ENCODE measurements around the gene ESPNL. TPM values are rescaled to one million over a fixed set of nuclear protein-coding genes. Genes with fewer than 3 reads are reported as not detected.

The ESPNL gene
- total and polyA plus RNA-seq, 2 of the 4 experiments (the other 2 are of a cell fraction) = 2.0 TPM

DNA sequence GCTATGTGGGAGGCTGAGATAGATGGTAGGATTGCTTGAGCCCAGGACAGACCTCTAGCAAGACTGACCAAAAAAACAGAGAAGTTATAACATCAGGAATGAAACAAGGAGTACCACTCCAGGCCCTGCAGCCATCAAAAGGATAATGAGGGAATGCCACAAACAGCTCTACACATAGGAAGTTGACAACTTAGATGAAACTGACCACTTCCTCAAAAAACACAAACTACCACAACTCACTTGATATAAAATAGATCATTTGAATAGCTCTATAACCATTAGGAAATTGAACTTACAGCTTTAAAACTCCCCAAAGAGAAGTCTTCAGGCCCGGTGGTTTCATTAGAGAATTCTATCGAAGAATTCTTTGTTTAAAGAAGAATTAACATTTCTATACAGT lies 12.9 kb upstream of the ESPNL start:
- H2AK9ac ChIP-seq (replicated peaks; ENCODE audit: low read depth, low read length, poor library complexity) = no peak overlapping the region
- H4K5ac ChIP-seq (ENCODE audit: low read depth, low read length) = no peak overlapping the region
- H4K8ac ChIP-seq (ENCODE audit: low read depth in 2 of 2, low read length in 2 of 2) = no peak overlapping the region
- no peak overlapping the region for H2AFZ ChIP-seq (replicated peaks; ENCODE audit: low read length, poor library complexity)
- H2BK20ac ChIP-seq (ENCODE audit: low read depth, low read length) = no peak overlapping the region
- dilution Hi-C loops (cut with HindIII; ENCODE audit: low sequenced_read_pairs, unreplicated experiment) (no loop called here), intact Hi-C loops (cut with micrococcal nuclease) (no loop called here), in situ Hi-C loops (cut with MboI; ENCODE audit: low sequenced_read_pairs) (no loop called here)
- no peak overlapping the region for H3K4me2 ChIP-seq (ENCODE audit: low read depth, low read length)
- no peak overlapping the region for H2BK120ac ChIP-seq (ENCODE audit: low read depth, low read length)
- H3K27me3 ChIP-seq (ENCODE audit: control insufficient read depth, insufficient read depth, low read length) = no peaks in the 10 kb centered on the region
- H3K9me1 ChIP-seq (ENCODE audit: insufficient read depth, low read length) = peaks cover 3% of the 10 kb centered on the region; the same call in 1 of the 2 replicates
- H2BK15ac ChIP-seq (ENCODE audit: low read depth, low read length) = no peak overlapping the region
- no peak overlapping the region for H3K23ac ChIP-seq (ENCODE audit: low read depth, low read length)
- ATAC-seq (ENCODE audit: low read depth) = no peak
- H3K79me1 ChIP-seq (ENCODE audit: low read depth in 1 of 2, low read length in 2 of 2) = no peaks in the 10 kb centered on the region
- ChIA-PET POLR2A (ENCODE audit: unreplicated experiment) (no interaction called here), CTCF (interaction anchor here (0.7 to 0.9 kb wide), 3 partner anchors 25 to 272 kb away, joined by 3 to 4 read pairs (median 3); no protein-coding TSS in a partner anchor)
- H3K14ac ChIP-seq (replicated peaks; ENCODE audit: low read depth, low read length) = no peak overlapping the region
- H3K4me3 ChIP-seq (ENCODE audit: insufficient read depth, low read depth, low read length) = no peak overlapping the region
- WGBS, 2 experiments (ENCODE audit: extremely low coverage in 2 of 2, insufficient read length in 1 of 2) = no CpG with 5 or more reads among the region's 2 CpGs
- H3K9me3 ChIP-seq (ENCODE audit: control insufficient read depth, insufficient read depth, low read length) = no peaks in the 10 kb centered on the region
- H3K9ac ChIP-seq (ENCODE audit: low read depth, low read length) = no peak overlapping the region
- TF ChIP-seq, protein P1, sequence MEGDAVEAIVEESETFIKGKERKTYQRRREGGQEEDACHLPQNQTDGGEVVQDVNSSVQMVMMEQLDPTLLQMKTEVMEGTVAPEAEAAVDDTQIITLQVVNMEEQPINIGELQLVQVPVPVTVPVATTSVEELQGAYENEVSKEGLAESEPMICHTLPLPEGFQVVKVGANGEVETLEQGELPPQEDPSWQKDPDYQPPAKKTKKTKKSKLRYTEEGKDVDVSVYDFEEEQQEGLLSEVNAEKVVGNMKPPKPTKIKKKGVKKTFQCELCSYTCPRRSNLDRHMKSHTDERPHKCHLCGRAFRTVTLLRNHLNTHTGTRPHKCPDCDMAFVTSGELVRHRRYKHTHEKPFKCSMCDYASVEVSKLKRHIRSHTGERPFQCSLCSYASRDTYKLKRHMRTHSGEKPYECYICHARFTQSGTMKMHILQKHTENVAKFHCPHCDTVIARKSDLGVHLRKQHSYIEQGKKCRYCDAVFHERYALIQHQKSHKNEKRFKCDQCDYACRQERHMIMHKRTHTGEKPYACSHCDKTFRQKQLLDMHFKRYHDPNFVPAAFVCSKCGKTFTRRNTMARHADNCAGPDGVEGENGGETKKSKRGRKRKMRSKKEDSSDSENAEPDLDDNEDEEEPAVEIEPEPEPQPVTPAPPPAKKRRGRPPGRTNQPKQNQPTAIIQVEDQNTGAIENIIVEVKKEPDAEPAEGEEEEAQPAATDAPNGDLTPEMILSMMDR (conservative IDR thresholded peaks at IDR 0.05; ENCODE audit: low read depth, low read length) = no peak
- TF ChIP-seq, protein P2, sequence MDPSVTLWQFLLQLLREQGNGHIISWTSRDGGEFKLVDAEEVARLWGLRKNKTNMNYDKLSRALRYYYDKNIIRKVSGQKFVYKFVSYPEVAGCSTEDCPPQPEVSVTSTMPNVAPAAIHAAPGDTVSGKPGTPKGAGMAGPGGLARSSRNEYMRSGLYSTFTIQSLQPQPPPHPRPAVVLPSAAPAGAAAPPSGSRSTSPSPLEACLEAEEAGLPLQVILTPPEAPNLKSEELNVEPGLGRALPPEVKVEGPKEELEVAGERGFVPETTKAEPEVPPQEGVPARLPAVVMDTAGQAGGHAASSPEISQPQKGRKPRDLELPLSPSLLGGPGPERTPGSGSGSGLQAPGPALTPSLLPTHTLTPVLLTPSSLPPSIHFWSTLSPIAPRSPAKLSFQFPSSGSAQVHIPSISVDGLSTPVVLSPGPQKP (IDR thresholded peaks at IDR 0.05; ENCODE audit: borderline replicate concordance, low read depth, low read length) = no peak
- TF ChIP-seq USF2 (IDR thresholded peaks at IDR 0.05; ENCODE audit: low read depth, low read length) (no peak), CEBPB (IDR thresholded peaks at IDR 0.05; ENCODE audit: low read depth, low read length) (no peak), SMC3 (IDR thresholded peaks at IDR 0.05; ENCODE audit: low read depth, low read length) (no peak), NFE2L2 (IDR thresholded peaks at IDR 0.05; ENCODE audit: low read depth, low read length) (no peak), MAFK (IDR thresholded peaks at IDR 0.05; ENCODE audit: low read depth, low read length) (no peak), MAZ (IDR thresholded peaks at IDR 0.05; ENCODE audit: borderline replicate concordance, low read depth, low read length) (no peak), FOS (IDR thresholded peaks at IDR 0.05; ENCODE audit: low read depth, low read length) (no peak), CHD1 (IDR thresholded peaks at IDR 0.05; ENCODE audit: low read depth, low read length) (no peak), RFX5 (IDR thresholded peaks at IDR 0.05; ENCODE audit: low read depth, low read length) (no peak), MXI1 (IDR thresholded peaks at IDR 0.05; ENCODE audit: borderline replicate concordance, low read depth, low read length) (no peak), RAD21 (IDR thresholded peaks at IDR 0.05; ENCODE audit: low read length) (no peak), POLR2A (IDR thresholded peaks at IDR 0.05; ENCODE audit: low read depth, low read length) (no peak), RCOR1 (IDR thresholded peaks at IDR 0.05; ENCODE audit: insufficient replicate concordance, low read length) (no peak), BHLHE40 (IDR thresholded peaks at IDR 0.05; ENCODE audit: low read depth, low read length) (no peak)
- no peaks in the 10 kb centered on the region for H4K20me1 ChIP-seq (ENCODE audit: insufficient read depth, low read length)
- H3K56ac ChIP-seq (ENCODE audit: extremely low read depth, insufficient read depth, low read length) = no peak overlapping the region
- H3K36me3 ChIP-seq (ENCODE audit: control insufficient read depth, insufficient read depth, low read length) = peaks cover 19% of the 10 kb centered on the region
- BruUV-seq (replicated peaks) = no TSS peak
- no peak overlapping the region for H3K27ac ChIP-seq (ENCODE audit: insufficient read depth, low read length)
- H3K4ac ChIP-seq (ENCODE audit: low read depth, low read length) = no peak overlapping the region
- no peaks in the 10 kb centered on the region for H3K4me1 ChIP-seq (ENCODE audit: control insufficient read depth, insufficient read depth, low read length)
- DNase-seq = no peak
- H2AK5ac ChIP-seq (ENCODE audit: low read depth, low read length) = no peak overlapping the region
- no peak overlapping the region for H4K91ac ChIP-seq (ENCODE audit: insufficient read depth, low read depth, low read length)
- H3K18ac ChIP-seq (ENCODE audit: low read depth, low read length) = no peak overlapping the region
- no peak overlapping the region for H2BK5ac ChIP-seq (ENCODE audit: low read depth, low read length, poor library complexity, severe bottlenecking)

Measured in IMR-90 (cell line).